Smooth muscle cell (in vitro differentiated cells): Measurements from ENCODE around the gene ADRA2A. TPM values are rescaled to one million over a fixed set of nuclear protein-coding genes. Genes with fewer than 3 reads are reported as not detected.
A peak's percentile ranks its signal among the peaks of the same experiment; 100 is the strongest.

ENCODE experiments used
- DNase-seq: peaks from one replicate; lab custom pipeline; 2025; ENCODE audit not compliant: unreplicated experiment; lab: John Stamatoyannopoulos, UW
- H2AFZ ChIP-seq: fragments of 200-600 bp; sonication (generic); 2 replicates; pipeline ENCODE4 v1.6.0; 2016; ENCODE audit warnings: antibody characterized with exemption, low read depth, mild to moderate bottlenecking
- H3F3A ChIP-seq: fragments of 200-600 bp; sonication (generic); 2 replicates; pipeline ENCODE4 v1.6.0; 2017; ENCODE audit warnings: antibody characterized with exemption, low read depth
- H3K27ac ChIP-seq: fragments of 200-600 bp; sonication (generic); 2 replicates; pipeline ENCODE4 v1.5.1; 2016; ENCODE audit warnings: low read depth, mild to moderate bottlenecking
- H3K27me3 ChIP-seq: fragments of 200-600 bp; sonication (generic); 2 replicates; pipeline ENCODE4 v1.6.1; 2016; ENCODE audit warnings: low read depth, mild to moderate bottlenecking
- H3K36me3 ChIP-seq: fragments of 200-600 bp; sonication (generic); 2 replicates; pipeline ENCODE4 v1.5.1; 2016; ENCODE audit warnings: low read depth
- H3K4me1 ChIP-seq: fragments of 200-600 bp; sonication (generic); 2 replicates; pipeline ENCODE4 v1.5.1; 2016; ENCODE audit warnings: low read depth
- H3K4me2 ChIP-seq: fragments of 200-600 bp; sonication (generic); 2 replicates; pipeline ENCODE4 v1.6.0; 2016; ENCODE audit warnings: mild to moderate bottlenecking
- H3K4me3 ChIP-seq: fragments of 200-600 bp; sonication (generic); 2 replicates; pipeline ENCODE4 v1.5.1; 2016; ENCODE audit warnings: mild to moderate bottlenecking
- H3K79me2 ChIP-seq: fragments of 200-600 bp; sonication (generic); 2 replicates; pipeline ENCODE4 v1.6.0; 2016; ENCODE audit warnings: low read depth, mild to moderate bottlenecking
- H3K9ac ChIP-seq: fragments of 200-600 bp; sonication (generic); 2 replicates; pipeline ENCODE4 v1.6.0; 2016; ENCODE audit warnings: low read depth
- H3K9me3 ChIP-seq: fragments of 200-600 bp; sonication (generic); replicated peaks from 2 replicates; pipeline ENCODE4 v1.5.1; 2016; ENCODE audit warnings: low read depth
- H4K20me1 ChIP-seq: fragments of 200-600 bp; sonication (generic); 2 replicates; pipeline ENCODE4 v1.6.0; 2016; ENCODE audit warnings: low read depth
- WGBS: methylation state at CpG from one replicate; pipeline ENCODE4 v1.1.7; 2016; ENCODE audit warnings: low lambda C conversion rate; 5-methylcytosine and 5-hydroxymethylcytosine counted together
- polyA plus RNA-seq: library from polyadenylated mRNA; unstranded; fragments of >200 nt; fragmentation: Nextera tagmentation; extraction: Ambion mirVana; gene quantifications from 2 replicates; pipeline ENCODE4 v1.2.1, GENCODE V29; 2016
- total RNA-seq: library from RNA; depleted of rRNA; stranded (reverse); fragments of >200 nt; gene quantifications from 2 replicates; pipeline ENCODE4 v1.2.3, GENCODE V29; 2014
- TF ChIP-seq, protein P1 (sequence below): fragments of 200-600 bp; sonication (generic); IDR thresholded peaks from 2 replicates; pipeline ENCODE4 v1.5.1; 2017; ENCODE audit warnings: borderline replicate concordance, mild to moderate bottlenecking, antibody characterized with exemption; ENCODE audit not compliant: insufficient read depth, poor library complexity, severe bottlenecking

Gene ADRA2A
- total and polyA plus RNA-seq, 2 experiments from 2014 or later, result 0.67 to 3.8 TPM

DNA sequence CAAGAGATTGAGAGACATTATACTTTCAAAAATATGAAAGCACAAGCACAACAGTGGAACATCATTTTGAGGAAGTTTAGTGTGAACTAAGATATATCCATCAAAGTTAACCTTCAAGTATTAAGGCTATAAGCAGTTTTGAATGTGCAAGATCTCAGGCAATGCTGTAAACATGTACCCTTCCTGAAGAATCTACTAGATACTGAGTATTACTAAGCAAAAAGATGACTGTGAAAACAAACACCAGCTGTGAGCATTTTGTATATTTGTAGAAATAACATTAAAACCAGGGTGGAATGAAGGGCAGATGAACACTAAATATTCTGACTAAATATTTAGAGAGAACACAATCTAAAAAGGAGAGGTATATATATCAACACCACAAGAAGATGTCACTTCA, 41.3 kb upstream of the ADRA2A start:
- Histone ChIP-seq H4K20me1 (no peaks in the 10 kb centered on the region), H2AFZ (no peak overlapping the region), H3K4me3 (no peak overlapping the region), H3K9me3 (no peaks in the 10 kb centered on the region), H3K36me3 (no peaks in the 10 kb centered on the region), H3K27me3 (no peaks in the 10 kb centered on the region), H3K79me2 (no peaks in the 10 kb centered on the region), H3K27ac (no peak overlapping the region), H3K4me1 (no peaks in the 10 kb centered on the region), H3K4me2 (no peak overlapping the region), H3F3A (no peaks in the 10 kb centered on the region), H3K9ac (no peak overlapping the region)
- DNase-seq, result no peak
- TF ChIP-seq, protein P1, sequence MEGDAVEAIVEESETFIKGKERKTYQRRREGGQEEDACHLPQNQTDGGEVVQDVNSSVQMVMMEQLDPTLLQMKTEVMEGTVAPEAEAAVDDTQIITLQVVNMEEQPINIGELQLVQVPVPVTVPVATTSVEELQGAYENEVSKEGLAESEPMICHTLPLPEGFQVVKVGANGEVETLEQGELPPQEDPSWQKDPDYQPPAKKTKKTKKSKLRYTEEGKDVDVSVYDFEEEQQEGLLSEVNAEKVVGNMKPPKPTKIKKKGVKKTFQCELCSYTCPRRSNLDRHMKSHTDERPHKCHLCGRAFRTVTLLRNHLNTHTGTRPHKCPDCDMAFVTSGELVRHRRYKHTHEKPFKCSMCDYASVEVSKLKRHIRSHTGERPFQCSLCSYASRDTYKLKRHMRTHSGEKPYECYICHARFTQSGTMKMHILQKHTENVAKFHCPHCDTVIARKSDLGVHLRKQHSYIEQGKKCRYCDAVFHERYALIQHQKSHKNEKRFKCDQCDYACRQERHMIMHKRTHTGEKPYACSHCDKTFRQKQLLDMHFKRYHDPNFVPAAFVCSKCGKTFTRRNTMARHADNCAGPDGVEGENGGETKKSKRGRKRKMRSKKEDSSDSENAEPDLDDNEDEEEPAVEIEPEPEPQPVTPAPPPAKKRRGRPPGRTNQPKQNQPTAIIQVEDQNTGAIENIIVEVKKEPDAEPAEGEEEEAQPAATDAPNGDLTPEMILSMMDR, result no peak

DNA sequence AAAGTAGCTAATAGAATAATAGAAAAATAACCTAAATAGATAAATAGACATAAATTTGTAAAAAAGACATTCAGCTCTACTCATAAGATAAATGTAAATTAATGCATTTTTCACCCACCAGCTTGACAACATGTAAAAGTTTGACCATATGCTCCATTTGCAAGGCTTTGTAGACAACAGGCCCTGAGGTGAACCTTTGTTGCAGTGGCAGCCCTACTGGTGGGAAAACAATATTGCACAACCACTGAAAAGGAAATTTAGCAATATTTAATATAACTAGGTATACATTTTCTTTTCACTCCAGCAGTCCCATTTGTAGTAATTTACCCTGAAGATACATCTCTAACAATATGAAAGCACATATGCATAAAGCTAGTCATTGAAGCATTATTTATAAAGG, 39.0 kb upstream of the ADRA2A start:
- no peak for DNase-seq
- no peaks in the 10 kb centered on the region for H4K20me1 ChIP-seq
- TF ChIP-seq, protein P1, result peak; percentile 27

DNA sequence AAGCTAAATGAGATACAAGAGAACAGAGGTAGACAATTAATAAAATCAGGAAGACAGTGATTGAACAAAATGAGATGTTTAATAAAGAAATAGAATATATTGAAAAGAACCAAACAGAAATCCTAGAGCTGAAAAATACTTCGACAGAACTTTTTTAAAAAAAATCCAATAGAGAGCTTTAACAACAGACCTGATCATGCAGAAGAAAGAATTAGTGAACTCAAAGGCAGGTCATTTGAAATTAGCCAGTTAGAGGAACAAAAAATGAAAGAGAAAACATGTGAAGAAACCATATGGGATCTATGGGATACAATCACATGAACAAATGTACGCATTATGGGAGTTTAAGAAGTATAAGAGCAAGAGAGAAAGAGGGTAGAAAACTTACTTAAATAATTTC, 37.3 kb upstream of the ADRA2A start:
- WGBS, result 91% methylated on average over 2 of the region's 2 CpGs

More for the DNA sequence above, 39.0 kb upstream of the ADRA2A start:
- no peaks in the 10 kb centered on the region for H3K9me3 ChIP-seq
- no peaks in the 10 kb centered on the region for H3F3A ChIP-seq
- no peaks in the 10 kb centered on the region for H3K36me3 ChIP-seq
- H3K4me2 ChIP-seq, result no peak overlapping the region
- no peak overlapping the region for H2AFZ ChIP-seq
- no peaks in the 10 kb centered on the region for H3K4me1 ChIP-seq
- H3K27ac ChIP-seq, result no peak overlapping the region
- no peak overlapping the region for H3K9ac ChIP-seq
- no peaks in the 10 kb centered on the region for H3K79me2 ChIP-seq
- H3K4me3 ChIP-seq, result no peak overlapping the region
- H3K27me3 ChIP-seq, result no peaks in the 10 kb centered on the region

DNA sequence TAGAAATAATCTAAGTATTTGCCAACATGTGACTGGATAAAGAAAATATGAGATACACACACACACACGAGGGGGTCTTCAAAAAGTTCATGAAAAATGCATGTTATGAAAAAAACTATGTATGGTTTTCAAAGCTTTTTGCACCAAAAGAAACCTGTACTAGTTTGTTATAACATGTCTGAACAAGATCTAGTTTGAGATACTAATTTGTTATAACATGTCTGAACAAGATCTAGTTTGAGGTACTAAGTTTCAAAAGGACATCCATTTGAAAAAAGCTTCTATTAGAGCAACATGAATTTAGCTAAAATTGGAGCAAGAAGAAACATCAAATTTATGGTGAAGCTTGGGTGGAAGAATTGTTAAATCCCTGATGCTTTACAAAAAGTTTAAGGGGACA, 19.8 kb upstream of the ADRA2A start:
- Histone ChIP-seq H3K4me1 (no peaks in the 10 kb centered on the region), H3K4me2 (no peak overlapping the region), H3K9ac (no peak overlapping the region), H3K4me3 (no peak overlapping the region), H3K27ac (no peak overlapping the region), H3K36me3 (no peaks in the 10 kb centered on the region), H2AFZ (no peak overlapping the region), H4K20me1 (no peaks in the 10 kb centered on the region), H3F3A (no peaks in the 10 kb centered on the region), H3K27me3 (no peaks in the 10 kb centered on the region), H3K79me2 (no peaks in the 10 kb centered on the region), H3K9me3 (peaks cover 5% of the 10 kb centered on the region)
- TF ChIP-seq, protein P1, result no peak
- 69% methylated on average over 1 of the region's 1 CpG for WGBS
- DNase-seq, result no peak

More for the DNA sequence above, 37.3 kb upstream of the ADRA2A start:
- no peaks in the 10 kb centered on the region for H3K36me3 ChIP-seq
- DNase-seq, result no peak
- no peaks in the 10 kb centered on the region for H3K9me3 ChIP-seq
- no peak overlapping the region for H2AFZ ChIP-seq
- H3K9ac ChIP-seq, result no peak overlapping the region
- H3K27me3 ChIP-seq, result no peaks in the 10 kb centered on the region
- no peak overlapping the region for H3K4me3 ChIP-seq
- H3K4me2 ChIP-seq, result no peak overlapping the region
- H3K79me2 ChIP-seq, result no peaks in the 10 kb centered on the region
- no peaks in the 10 kb centered on the region for H3K4me1 ChIP-seq
- TF ChIP-seq, protein P1, result no peak
- no peak overlapping the region for H3K27ac ChIP-seq
- H3F3A ChIP-seq, result no peaks in the 10 kb centered on the region
- no peaks in the 10 kb centered on the region for H4K20me1 ChIP-seq
